GM10847 (cell line): ENCODE data around the gene GPC2.

Experiments
- POLR2A ChIP-seq: IDR thresholded peaks from 2 replicates; pipeline ENCODE4 v1.6.1; 2011; ENCODE audit not compliant: insufficient read length; ENCODE audit errors: extremely low read depth

GPC2 gene

DNA sequence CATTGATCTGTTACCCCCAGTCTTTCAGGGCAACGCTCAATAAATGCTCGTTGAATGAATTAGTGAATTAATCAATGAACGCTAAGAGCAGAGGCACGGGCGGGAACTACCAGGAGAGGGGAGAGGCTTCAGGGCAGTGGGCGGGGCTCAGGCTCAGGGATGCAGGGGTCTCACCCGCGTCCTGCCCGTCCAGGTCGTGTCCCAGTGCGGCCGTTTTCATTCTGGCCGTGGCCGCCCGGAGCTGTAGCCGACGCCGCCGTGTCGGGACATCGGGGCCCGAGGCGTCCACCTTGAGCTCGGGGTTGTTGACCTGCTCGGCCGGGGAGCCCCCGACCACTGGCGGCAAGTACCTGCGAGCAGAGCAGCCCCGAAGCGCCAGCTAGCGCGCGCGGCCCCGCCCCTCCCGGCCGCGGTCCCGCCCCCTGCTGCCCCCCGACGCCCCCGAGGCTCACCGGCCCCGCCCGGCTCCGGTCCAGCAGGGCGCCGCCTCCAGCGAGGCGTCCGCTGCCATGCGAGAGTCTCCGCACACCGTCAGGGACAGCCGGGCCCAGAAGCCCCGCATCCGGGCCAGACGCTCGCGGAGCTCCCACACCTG is 6.0 kb downstream of the GPC2 start:
- no peak for TF ChIP-seq POLR2A

DNA sequence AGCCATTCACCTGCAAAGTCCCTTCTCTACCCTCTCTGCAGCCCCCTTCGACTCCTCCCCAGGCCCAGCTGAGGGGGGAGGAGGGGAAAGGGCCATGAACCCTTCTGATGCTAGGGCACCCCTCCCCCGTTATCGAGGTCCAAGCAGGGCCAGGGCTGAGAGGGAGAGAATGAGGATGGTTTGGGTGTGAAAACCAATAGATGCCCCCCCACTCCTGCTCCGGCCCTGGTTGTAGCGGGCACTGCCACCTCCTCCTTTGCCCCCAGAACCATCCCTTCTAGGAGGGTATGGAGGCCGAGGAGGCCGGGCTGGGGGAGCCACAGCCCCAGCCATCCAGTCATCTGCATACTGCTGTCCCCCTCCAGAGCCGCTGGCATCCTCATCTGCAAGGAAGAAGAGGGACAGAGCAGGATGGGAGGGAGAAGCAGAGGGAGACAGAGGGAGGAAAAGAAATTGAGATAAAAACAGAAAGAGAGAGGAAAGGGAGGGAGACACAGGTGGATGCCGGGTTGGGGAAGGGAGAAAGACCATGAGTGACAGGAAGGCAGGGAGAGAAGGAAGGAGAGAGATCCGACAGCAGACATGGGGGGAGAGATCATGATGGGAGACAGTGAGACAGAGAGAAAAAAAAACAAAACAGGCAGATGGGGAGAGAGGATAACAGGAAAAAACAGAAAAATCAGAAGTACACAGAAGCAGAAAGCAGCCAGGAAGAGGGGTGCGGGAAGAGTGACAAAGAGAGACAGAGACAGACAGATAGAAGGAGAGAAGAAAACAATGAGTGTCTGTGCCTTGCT is 6.9 kb downstream of the GPC2 start:
- TF ChIP-seq POLR2A = no peak

DNA sequence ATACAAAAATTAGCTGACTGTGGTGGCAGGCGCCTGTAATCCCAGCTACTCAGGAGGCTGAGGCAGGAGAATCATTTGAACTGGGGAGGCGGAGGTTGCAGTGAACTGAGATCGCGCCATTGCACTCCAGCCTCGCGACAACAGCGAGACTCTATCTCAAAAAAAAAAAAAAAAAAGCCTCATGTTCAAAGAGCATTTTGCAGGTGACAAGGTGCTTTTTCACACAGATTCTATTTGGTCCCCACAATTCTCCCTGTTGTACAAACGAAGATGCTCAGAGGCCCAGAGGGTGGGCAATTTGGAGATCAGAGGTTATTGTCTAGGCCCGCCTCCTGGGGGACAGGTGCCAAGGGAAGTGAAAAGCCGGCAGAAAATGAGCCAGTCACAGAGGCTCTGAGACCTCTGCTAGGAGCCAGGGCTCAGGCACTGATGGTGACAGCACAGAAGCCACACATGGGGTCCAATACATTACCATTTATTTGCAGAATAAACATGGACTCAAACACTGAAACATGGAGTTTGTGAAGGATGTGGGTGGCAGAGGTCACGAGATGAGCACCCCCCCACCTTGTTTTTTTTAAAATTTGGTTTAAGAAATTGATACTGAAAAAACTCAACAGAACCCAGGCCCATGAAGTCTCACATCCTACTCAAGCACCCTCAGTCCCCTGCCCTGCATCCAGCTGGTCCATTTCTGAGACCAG is 7.9 kb downstream of the GPC2 start:
- TF ChIP-seq POLR2A = no peak

DNA sequence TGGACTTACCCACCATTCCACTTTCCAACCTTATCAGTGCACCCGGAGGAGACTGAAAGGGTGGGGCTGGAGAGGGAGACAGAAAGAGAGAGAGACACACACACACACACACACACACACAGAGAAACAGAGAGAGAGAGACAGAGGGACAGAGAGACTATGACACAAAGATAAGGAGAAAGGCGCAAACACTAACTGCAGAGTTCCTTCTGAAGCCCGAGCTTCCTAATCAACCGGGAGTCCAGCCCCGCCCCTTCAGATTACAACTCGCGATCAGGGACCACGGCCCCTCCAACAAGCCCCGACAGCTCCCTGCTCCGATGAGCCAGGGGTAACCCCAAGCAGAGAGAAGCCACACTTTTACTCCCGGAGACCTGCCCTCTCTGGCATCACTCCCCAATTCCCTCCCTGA is 9.3 kb downstream of the GPC2 start:
- TF ChIP-seq POLR2A = no peak

DNA sequence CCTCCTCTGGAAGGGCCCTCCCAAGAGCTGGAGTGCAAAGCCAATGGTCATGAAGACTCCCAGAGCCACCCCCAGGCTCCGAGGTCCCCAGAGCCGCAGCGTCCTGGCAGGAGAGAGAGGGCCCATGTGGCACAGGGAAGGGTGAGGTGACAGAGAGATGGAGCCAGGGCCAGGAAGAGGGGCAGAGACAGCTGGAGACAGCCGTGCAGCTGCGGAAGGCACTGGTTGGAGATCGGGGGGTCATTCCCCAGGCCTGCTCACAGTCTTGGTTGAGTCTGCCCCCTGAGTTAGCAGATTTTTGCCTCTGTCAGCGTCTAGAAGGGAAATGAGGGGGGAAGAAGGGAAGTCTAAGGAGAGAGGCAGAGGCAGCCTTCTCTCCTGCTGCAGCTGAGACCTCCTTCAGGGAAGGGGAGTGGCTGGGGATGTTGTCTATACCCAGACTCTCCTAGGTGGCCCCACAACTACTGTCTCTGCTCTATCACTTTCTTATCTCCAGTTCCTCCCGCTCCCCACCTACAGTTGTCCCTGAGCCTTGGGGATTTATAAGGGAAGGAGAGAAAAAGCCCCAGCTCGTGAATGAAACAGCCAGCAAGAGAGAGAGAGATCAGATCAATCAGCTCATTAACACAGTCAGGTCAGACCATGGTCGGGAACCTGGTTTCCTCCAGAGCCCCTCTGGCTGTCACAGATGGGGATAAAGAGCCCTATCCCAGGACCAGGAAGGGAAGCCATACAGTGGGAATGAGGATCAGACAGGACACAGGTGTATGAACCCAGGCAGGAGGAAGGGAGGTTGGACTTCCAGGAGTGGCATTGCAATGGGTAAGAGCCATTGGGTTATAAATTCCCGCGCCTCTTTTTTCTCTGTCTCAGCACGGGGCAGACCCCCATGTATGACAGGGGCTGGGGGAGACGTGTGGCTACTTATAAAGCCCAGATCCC is 9.9 kb downstream of the GPC2 start:
- TF ChIP-seq POLR2A = no peak

DNA sequence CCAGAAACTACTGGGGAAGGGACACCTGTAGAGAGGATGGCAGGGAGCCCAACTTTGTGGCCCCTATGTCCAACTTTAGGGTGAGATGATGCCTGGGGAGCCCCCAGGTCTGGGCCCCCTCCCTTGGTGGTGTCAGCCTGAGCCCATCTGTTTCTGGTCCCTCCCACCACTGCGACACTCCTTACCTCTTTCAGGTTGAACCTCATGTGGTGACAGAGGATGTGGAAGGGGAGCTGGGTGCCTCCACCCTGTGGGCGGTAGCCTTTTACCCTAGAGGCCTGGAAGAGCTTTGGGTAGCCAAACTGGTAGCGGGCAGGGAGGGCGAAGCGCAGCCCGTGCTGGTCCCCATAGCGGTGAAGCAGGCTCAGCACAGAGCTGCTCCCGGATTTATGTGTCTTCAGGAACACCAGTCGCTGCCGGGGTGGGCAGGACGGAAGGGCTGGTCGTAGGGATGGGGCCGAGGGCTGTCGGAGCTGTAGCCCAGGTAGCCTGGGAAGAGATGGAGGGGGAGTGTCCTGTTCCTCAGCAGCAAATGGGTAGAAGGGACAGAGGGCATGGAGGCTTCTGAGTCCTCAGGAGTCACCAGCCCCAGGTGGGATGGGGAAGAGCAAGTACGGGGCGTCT is 10.8 kb downstream of the GPC2 start:
- no peak for TF ChIP-seq POLR2A

DNA sequence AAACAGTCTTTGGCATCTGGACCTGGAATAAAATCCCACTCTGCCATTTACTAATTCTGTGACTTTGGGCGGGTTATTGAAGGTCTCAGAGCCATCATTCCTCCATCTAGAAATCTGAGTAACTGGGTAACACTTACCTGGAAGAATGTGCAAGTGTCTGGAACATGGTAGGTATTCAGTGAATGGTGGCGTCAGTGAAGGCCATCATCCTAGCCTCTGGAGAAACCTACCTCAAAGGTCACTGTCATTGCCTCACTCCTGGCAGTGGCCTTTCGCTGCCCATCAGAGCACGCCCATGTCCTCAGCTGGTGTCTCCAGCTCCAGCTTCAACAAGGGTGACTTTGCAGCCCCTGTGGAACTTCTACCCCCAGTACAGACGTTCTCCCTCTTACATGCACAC is 13.3 kb downstream of the GPC2 start:
- no peak for TF ChIP-seq POLR2A

DNA sequence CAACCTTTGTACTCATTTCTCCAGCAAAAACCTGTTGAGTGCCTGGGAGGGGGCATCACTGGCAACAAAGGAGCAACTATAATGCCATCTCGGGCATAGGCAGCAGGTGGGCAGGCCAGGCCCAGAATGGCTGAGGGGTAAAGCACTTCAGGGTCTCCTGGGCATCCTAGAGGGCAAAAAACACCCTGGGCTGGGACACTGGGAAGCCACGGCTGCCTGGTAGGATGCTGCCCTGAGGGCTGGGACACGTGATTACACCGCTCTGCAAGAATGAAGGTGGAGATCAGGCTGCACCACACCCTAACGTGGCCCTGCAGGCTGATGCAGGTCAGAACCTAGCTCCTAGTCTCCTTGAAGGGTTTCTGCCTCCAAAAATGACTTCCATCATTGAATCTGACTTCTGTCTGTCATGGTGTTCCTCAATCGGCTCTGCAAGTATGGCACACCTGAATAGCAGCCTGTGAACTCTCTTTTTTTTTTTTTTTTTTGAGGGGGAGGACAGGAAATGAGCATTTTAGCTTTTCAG is 14.1 kb downstream of the GPC2 start:
- no peak for TF ChIP-seq POLR2A

DNA sequence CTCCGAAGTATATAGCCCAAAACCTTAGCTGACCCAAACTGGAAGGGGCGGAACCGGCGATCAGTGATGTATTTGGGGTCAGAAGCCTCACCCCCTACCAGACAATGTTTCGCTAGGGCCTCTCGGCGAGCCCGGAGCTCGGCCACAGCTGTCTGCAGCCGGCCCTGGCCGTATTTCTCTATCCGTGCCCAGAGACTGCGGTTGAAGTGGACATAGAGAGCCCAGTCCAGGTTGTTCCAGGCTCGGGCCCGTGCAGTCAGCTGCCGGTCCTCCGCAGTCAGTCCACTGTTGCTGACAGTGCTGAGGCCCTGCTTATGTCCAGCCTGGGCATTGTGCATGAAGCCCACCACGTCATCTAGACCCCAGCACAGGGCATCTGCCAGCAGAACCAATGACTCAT is 17.1 kb downstream of the GPC2 start:
- TF ChIP-seq POLR2A = no peak

DNA sequence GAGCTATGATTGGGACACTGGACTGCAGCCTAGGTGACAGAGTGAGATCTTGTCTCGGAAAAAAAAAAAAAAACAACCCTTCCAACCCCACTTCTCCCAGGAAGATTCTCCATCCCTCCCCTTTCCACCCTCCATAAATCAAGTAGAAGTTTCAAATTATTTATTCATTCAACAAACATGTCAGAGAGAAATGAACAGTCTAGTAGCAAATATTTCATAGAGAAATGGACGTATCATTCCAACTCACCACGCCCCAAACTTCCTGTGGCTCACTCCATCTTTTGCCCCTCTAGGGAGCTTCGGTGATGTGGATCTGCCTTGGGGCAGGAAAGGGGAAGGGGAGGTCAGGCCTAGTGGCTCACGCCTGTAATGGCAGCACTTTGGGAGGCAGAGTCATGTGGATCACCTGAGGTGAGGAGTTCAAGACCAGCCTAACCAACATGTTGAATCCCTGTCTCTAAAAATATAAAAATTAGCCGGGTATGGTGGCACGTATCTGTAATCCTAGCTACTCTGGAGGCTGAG is 18.0 kb downstream of the GPC2 start:
- no peak for TF ChIP-seq POLR2A

DNA sequence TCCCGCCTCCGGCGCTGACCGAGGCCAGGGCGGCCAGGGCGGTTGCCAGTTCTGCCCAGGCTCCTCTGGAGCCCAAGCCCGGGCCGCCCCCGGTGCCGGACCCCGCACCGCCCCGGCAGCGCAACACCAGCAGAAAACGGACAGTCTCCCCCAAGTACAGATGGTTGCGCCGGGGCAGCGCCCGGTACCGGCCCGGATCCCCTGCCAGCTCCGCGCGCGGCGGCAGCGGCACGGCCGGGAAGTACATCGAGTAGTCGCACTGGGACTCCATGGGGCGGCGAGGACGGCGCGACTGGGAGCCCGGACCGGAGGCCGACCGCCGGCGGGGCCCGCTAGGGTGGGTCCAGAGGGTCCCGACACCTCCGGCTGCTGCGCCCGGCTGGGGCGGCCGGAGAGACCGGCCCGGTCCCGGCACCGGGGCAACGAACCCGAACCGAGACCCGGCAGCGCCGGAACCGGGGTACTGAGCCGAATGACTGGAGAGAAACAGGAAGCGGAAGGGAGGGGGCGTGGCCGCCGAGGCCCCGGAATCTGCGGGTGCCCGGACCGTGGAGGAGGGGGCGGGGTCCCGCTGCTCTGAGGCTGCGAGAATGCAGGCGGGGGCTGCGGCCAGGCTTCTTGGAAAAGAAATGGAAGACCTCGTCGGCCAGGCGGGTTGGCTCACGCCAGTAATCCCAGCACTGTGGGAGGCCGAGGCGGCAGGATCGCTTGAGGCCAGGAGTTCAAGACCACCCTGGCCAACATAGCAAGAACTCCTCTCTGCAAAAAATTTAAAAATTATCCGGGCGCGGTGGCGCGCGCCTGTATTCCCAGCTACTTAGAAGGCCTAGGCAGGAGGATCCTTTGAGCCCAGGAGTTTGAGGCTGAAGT is 18.7 kb downstream of the GPC2 start, which contains the start of gene TRAPPC14:
Gene TRAPPC14 (minus strand): TSS at position 495 of the 870 bp plus-strand sequence. CDS start 224 bp downstream, at position 271.
- peak; percentile 80 for TF ChIP-seq POLR2A

DNA sequence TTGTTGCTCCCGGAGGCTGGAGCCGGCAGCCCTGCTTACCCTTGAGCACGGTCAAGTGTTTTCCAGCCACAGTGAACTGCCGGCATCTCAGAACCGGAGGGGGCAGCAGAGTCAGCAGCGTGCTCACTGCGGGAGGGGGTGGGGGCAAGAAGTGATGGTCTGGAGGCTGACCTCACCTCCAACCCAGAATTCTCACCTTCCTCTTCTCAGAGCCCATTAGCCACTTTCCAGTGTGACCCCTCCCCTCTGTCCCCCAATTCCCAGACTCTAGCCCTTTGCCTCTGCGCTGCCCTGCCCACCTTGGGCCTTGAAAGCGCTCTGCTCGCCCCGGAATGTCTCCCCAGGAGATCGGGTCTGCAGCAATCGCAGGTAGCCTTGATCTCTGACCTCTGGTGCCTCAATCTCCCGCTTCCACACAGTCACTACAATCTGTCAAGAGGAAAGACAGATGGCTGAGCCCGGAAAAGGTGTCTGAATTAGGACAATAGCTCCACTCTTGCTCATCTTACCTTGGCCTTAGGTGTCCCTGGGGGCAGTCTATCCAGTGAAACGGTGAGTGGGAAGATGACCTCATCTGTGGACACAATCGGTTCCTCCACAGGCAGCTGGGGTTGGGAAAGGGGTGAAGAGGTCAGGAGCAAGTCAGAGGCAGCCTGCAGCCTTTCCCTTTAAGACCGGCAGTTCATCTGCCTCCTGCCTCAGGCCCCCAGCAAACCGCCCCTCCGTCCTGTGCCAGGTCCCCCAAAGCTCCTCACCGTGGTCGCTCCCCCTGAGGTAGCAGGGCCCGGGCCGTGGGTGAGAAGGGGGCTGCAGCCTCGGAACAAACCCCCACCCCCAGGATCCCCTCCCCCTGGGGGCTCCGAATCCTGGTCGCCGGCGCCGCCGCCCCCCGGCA is 19.6 kb downstream of the GPC2 start:
- no peak for TF ChIP-seq POLR2A

DNA sequence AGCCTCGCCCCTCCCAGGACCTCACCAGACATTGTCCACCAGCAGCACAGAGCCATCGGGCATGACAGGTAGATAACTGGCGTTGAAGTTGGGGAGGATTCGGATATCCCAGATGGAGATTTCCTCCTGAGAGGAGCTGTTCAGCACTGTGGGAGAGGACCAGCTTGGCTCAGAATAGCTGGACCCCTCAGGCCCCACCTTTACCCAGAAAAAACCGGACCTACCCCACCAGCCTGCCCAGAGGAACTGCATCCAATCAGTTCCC is 20.2 kb downstream of the GPC2 start:
- no peak for TF ChIP-seq POLR2A
